Stimulated activated CD8-positive, alpha-beta memory T cell treated with anti-CD3 and anti-CD28 coated beads, Interleukin-7, amount 100 ng/mL, for 1 hour (primary cell): Measurements from ENCODE around the gene ZBTB16.
"Not testable (repeated sequence)": the region's sequence is repeated elsewhere in the genome, so short reads cannot be mapped to it uniquely, and the experiment has no call there.

Experiments
- DNase-seq, 2 donors: peaks; one replicate each; pipeline ENCODE4 v3.0.0-alpha.2; 2020; ENCODE audit warnings: low read depth in 2 of 2

Gene ZBTB16

GRCh38 chr11:114042234-114042633, 17.3 kb upstream of the ZBTB16 start:
- no peak for DNase-seq

GRCh38 chr11:114044042-114044871, 15.3 kb upstream of the ZBTB16 start:
- DNase-seq, result no peak

- DNase-seq, result no peak
Measured at GRCh38 chr11:114047327-114047726, 12.2 kb upstream of the ZBTB16 start.

GRCh38 chr11:114049050-114049449, 10.5 kb upstream of the ZBTB16 start:
- DNase-seq, result no peak

- DNase-seq, result not testable (repeated sequence)
Measured at GRCh38 chr11:114049766-114050165, 9.7 kb upstream of the ZBTB16 start.

- DNase-seq, result no peak
Measured at GRCh38 chr11:114050258-114050927, 9.1 kb upstream of the ZBTB16 start.

- no peak for DNase-seq
Measured at GRCh38 chr11:114051558-114051957, 8.0 kb upstream of the ZBTB16 start.

- no peak for DNase-seq
Measured at GRCh38 chr11:114052160-114052559, 7.4 kb upstream of the ZBTB16 start.

- no peak for DNase-seq
Measured at GRCh38 chr11:114053406-114053805, 6.1 kb upstream of the ZBTB16 start.

GRCh38 chr11:114054806-114055205, 4.7 kb upstream of the ZBTB16 start:
- no peak for DNase-seq

GRCh38 chr11:114056409-114056808, 3.1 kb upstream of the ZBTB16 start:
- no peak for DNase-seq

- DNase-seq, result no peak
Measured at GRCh38 chr11:114057147-114057546, 2.4 kb upstream of the ZBTB16 start.

GRCh38 chr11:114057605-114058004, 1.9 kb upstream of the ZBTB16 start:
- DNase-seq, result no peak

GRCh38 chr11:114058026-114058706, 1.3 kb upstream of the ZBTB16 start:
- DNase-seq, result no peak

- DNase-seq, result no peak
Measured at GRCh38 chr11:114058871-114059277, 637 bp upstream of the ZBTB16 start.

- DNase-seq, result no peak
Measured at GRCh38 chr11:114059984-114060391, 477 bp downstream of the ZBTB16 start.

- DNase-seq, result no peak
Measured at GRCh38 chr11:114060392-114061047, 1.0 kb downstream of the ZBTB16 start.

GRCh38 chr11:114061048-114061680, 1.7 kb downstream of the ZBTB16 start:
- no peak for DNase-seq

GRCh38 chr11:114061681-114062049, 2.2 kb downstream of the ZBTB16 start:
- no peak for DNase-seq

GRCh38 chr11:114062272-114062671, 2.8 kb downstream of the ZBTB16 start:
- DNase-seq, result no peak

GRCh38 chr11:114063149-114063828, 3.8 kb downstream of the ZBTB16 start:
- no peak for DNase-seq
